GM12891 (cell line): ENCODE measurements around the gene DUS3L.

Source experiments
- POLR2A ChIP-seq: IDR thresholded peaks from 2 replicates; pipeline ENCODE4 v1.6.1; 2011; ENCODE audit warnings: low read depth, low read length, control low read depth
- POLR2AphosphoS5 ChIP-seq: IDR thresholded peaks from 2 replicates; pipeline ENCODE4 v1.6.1; 2011; ENCODE audit warnings: low read depth, low read length, control low read depth
- SPI1 ChIP-seq: IDR thresholded peaks from 2 replicates; pipeline ENCODE4 v1.6.1; 2011; ENCODE audit warnings: low read depth, low read length, control low read depth

- TF ChIP-seq SPI1: no peak
- no peak for TF ChIP-seq POLR2A
- TF ChIP-seq POLR2AphosphoS5: no peak
Observed at GRCh38 chr19:5793188-5793587, 2.2 kb upstream of the DUS3L start.
